Keratinocyte (primary cell): ENCODE data around the gene ITGA2. TPM values are rescaled to one million over a fixed set of nuclear protein-coding genes. Genes with fewer than 3 reads are reported as not detected.

Source experiments
- DNase-seq: peaks from one replicate; pipeline ENCODE4 v3.0.0-alpha.2; 2011; ENCODE audit warnings: low read depth, missing footprints, low spot score
- FAIRE-seq: peaks from 2 replicates; lab custom pipeline; 2011; peaks lifted over from hg19 to GRCh38; lab: Jason Lieb, UNC
- H2AFZ ChIP-seq: 2 replicates; pipeline ENCODE4 v1.6.0; 2012; ENCODE audit warnings: low read length, control low read depth, inconsistent platforms; ENCODE audit not compliant: control insufficient read depth
- H3K27ac ChIP-seq: 2 replicates; pipeline ENCODE4 v1.5.1; 2011; ENCODE audit warnings: low read length; ENCODE audit not compliant: control insufficient read depth, insufficient read depth
- H3K27me3 ChIP-seq: 3 replicates; pipeline ENCODE4 v1.6.0; 2011; ENCODE audit warnings: low read length; ENCODE audit not compliant: control insufficient read depth, insufficient read depth; ENCODE audit errors: extremely low read depth
- H3K36me3 ChIP-seq, 2 experiments: 2 replicates in 1 of 2; 3 replicates in 1 of 2; pipeline ENCODE4 v1.5.1; 2011; ENCODE audit warnings: low read length in 2 of 2, mild to moderate bottlenecking in 1 of 2; ENCODE audit not compliant: control insufficient read depth in 2 of 2, insufficient read depth in 2 of 2; ENCODE audit errors: extremely low read depth in 1 of 2
- H3K4me1 ChIP-seq: 3 replicates; pipeline ENCODE4 v1.5.1; 2011; ENCODE audit warnings: low read length; ENCODE audit not compliant: control insufficient read depth, insufficient read depth; ENCODE audit errors: extremely low read depth
- H3K4me2 ChIP-seq: 3 replicates; pipeline ENCODE4 v1.6.0; 2011; ENCODE audit warnings: low read depth, low read length; ENCODE audit not compliant: control insufficient read depth, insufficient read depth; ENCODE audit errors: extremely low read depth
- H3K4me3 ChIP-seq, 3 experiments: fragments of 200-600 bp in 1 of 3; sonication (generic) in 1 of 3; 2 replicates in 2 of 3; 3 replicates in 1 of 3; pipeline ENCODE4 v1.5.1; 2011 to 2016; ENCODE audit warnings: low read length in 3 of 3, mild to moderate bottlenecking in 3 of 3, control low read depth in 2 of 3, inconsistent platforms in 1 of 3, low read depth in 1 of 3, mixed read lengths in 1 of 3, mixed run types in 1 of 3, moderate library complexity in 1 of 3; ENCODE audit not compliant: control insufficient read depth in 2 of 3, insufficient read depth in 2 of 3; ENCODE audit errors: extremely low read depth in 1 of 3
- H3K79me2 ChIP-seq: 2 replicates; pipeline ENCODE4 v1.6.0; 2012; ENCODE audit warnings: low read length; ENCODE audit not compliant: control insufficient read depth, insufficient read depth
- H3K9ac ChIP-seq: 3 replicates; pipeline ENCODE4 v1.6.0; 2011; ENCODE audit warnings: low read length; ENCODE audit not compliant: control insufficient read depth, insufficient read depth; ENCODE audit errors: extremely low read depth
- H3K9me1 ChIP-seq: 3 replicates; pipeline ENCODE4 v1.6.0; 2011; ENCODE audit warnings: low read length; ENCODE audit not compliant: control insufficient read depth, insufficient read depth; ENCODE audit errors: extremely low read depth
- H3K9me3 ChIP-seq: 2 replicates; pipeline ENCODE4 v1.5.1; 2012; ENCODE audit warnings: low read depth, low read length; ENCODE audit not compliant: control insufficient read depth
- H4K20me1 ChIP-seq: 3 replicates; pipeline ENCODE4 v1.6.0; 2011; ENCODE audit warnings: low read length; ENCODE audit not compliant: control insufficient read depth, insufficient read depth; ENCODE audit errors: extremely low read depth
- CTCF ChIP-seq, 3 experiments: IDR thresholded peaks in 1 of 3; conservative IDR thresholded peaks in 1 of 3; optimal IDR thresholded peaks in 1 of 3; 2 replicates in 2 of 3; 3 replicates in 1 of 3; pipeline versions ENCODE3 to v1.5.1; 2011; ENCODE audit warnings: low read length in 3 of 3, mild to moderate bottlenecking in 3 of 3, moderate library complexity in 2 of 3, control low read depth in 1 of 3, inconsistent platforms in 1 of 3; ENCODE audit not compliant: insufficient read depth in 2 of 3; ENCODE audit errors: extremely low read depth in 1 of 3
- EZH2 ChIP-seq: IDR thresholded peaks from one replicate; pipeline ENCODE4 v1.6.1; 2012; ENCODE audit warnings: inconsistent platforms, mild to moderate bottlenecking, low read length, moderate library complexity
- dilution Hi-C: fragments of 300-500 bp; cut with MboI; formaldehyde crosslinking; loops from one replicate; pipeline ENCODE4 v1.7.0; 2020; ENCODE audit warnings: low sequenced_read_pairs; ENCODE audit not compliant: extremely low pct_ligation_motif_present
- polyA plus RNA-seq, 5 experiments: library from polyadenylated mRNA; depleted of rRNA in 3 of 5; stranded (reverse) in 3 of 5; stranded (forward) in 1 of 5; unstranded in 1 of 5; fragments of >200 nt; gene quantifications; 1 replicate in 1 of 5; 2 replicates in 3 of 5; 3 replicates in 1 of 5; pipeline versions ENCODE4 v1.2.1 to v1.2.3, GENCODE V29; 2011 to 2012; ENCODE audit warnings: missing spikeins in 2 of 5, low read depth in 1 of 5, low replicate concordance in 1 of 5

The ITGA2 gene
- polyA plus RNA-seq, 1 donor (not counting 4 experiments of a cell fraction or from before 2014, with no cell fraction given), result 112 TPM

GRCh38 chr5:53073348-53073747, 84.2 kb downstream of the ITGA2 start:
- no peak overlapping the region for H3K9ac ChIP-seq
- TF ChIP-seq CTCF (optimal IDR thresholded peaks at IDR 0.05 in 1 of 3, IDR thresholded peaks at IDR 0.05 in 1 of 3, conservative IDR thresholded peaks at IDR 0.05 in 1 of 3; ENCODE audit: extremely low read depth in 1 of 3, insufficient read depth in 2 of 3, low read length in 3 of 3) (no peak), EZH2 (no peak)
- peak; percentile 60 for FAIRE-seq

GRCh38 chr5:53076014-53076583, 86.9 kb downstream of the ITGA2 start:
- no peaks in the 10 kb centered on the region for H3K4me1 ChIP-seq
- H3K4me3 ChIP-seq, result no peak overlapping the region
- no peak for TF ChIP-seq CTCF (optimal IDR thresholded peaks at IDR 0.05 in 1 of 3, IDR thresholded peaks at IDR 0.05 in 1 of 3, conservative IDR thresholded peaks at IDR 0.05 in 1 of 3; ENCODE audit: extremely low read depth in 1 of 3, insufficient read depth in 2 of 3, low read length in 3 of 3)
- no peak overlapping the region for H3K27ac ChIP-seq
- no peaks in the 10 kb centered on the region for H3K9me3 ChIP-seq
- no peaks in the 10 kb centered on the region for H4K20me1 ChIP-seq
- no peak for FAIRE-seq
- no peaks in the 10 kb centered on the region for H3K79me2 ChIP-seq
- H2AFZ ChIP-seq, result no peak overlapping the region
- DNase-seq, result no peak
- H3K36me3 ChIP-seq, result peaks cover 43 to 56% of the 10 kb centered on the region in 2 experiments
- no peak overlapping the region for H3K4me2 ChIP-seq
- no peaks in the 10 kb centered on the region for H3K27me3 ChIP-seq
- no peaks in the 10 kb centered on the region for H3K9me1 ChIP-seq
- H3K9ac ChIP-seq, result no peak overlapping the region
- dilution Hi-C loops, result no loop called here

More at GRCh38 chr5:53073348-53073747, 84.2 kb downstream of the ITGA2 start:
- no peaks in the 10 kb centered on the region for H4K20me1 ChIP-seq
- no peaks in the 10 kb centered on the region for H3K79me2 ChIP-seq
- H3K27ac ChIP-seq, result no peak overlapping the region
- no peaks in the 10 kb centered on the region for H3K4me1 ChIP-seq
- H2AFZ ChIP-seq, result no peak overlapping the region
- dilution Hi-C loops, result no loop called here
- no peak for DNase-seq
- peaks cover 33 to 47% of the 10 kb centered on the region in 2 experiments for H3K36me3 ChIP-seq
- H3K4me3 ChIP-seq, result no peak overlapping the region
- H3K27me3 ChIP-seq, result no peaks in the 10 kb centered on the region
- no peaks in the 10 kb centered on the region for H3K9me3 ChIP-seq
- no peak overlapping the region for H3K4me2 ChIP-seq
- H3K9me1 ChIP-seq, result no peaks in the 10 kb centered on the region
